IMR-90 (cell line): ENCODE results near the gene MID1. TPM values are rescaled to one million over a fixed set of nuclear protein-coding genes. Genes with fewer than 3 reads are reported as not detected.

ENCODE experiments used
- ATAC-seq: fragments of 200-7000 bp; cut with Tn5 transposase; 2 replicates; pipeline ENCODE4 v1.9.1; 2020; ENCODE audit warnings: low read depth, mild to moderate bottlenecking, moderate library complexity
- BruUV-seq: library from RNA; stranded (reverse); fragments of 400-500 nt; replicated peaks from 2 replicates; lab custom pipeline; 2021; lab: Mats Ljungman, UMichigan
- CTCF ChIA-PET: fragments of 300-600 bp; formaldehyde crosslinking; extraction: SDS; loops from one replicate; lab custom pipeline; 2021; ENCODE audit warnings: antibody characterized with exemption; lab: Yijun Ruan, JAX
- POLR2A ChIA-PET: fragments of 300-600 bp; sonication (Branson Sonifier 250); formaldehyde crosslinking; loops from one replicate; lab custom pipeline; 2022; ENCODE audit warnings: antibody characterized with exemption; ENCODE audit not compliant: unreplicated experiment; lab: Charles Lee
- DNase-seq: peaks from one replicate; pipeline ENCODE4 v3.0.0; 2013
- H2AFZ ChIP-seq: replicated peaks from 2 replicates; pipeline ENCODE3; 2013; ENCODE audit warnings: low read length, mild to moderate bottlenecking; ENCODE audit not compliant: poor library complexity
- H2AK5ac ChIP-seq: 2 replicates; pipeline ENCODE4 v1.6.1; 2013; ENCODE audit warnings: low read depth, low read length, inconsistent platforms
- H2AK9ac ChIP-seq: replicated peaks from 2 replicates; pipeline ENCODE3; 2013; ENCODE audit warnings: mild to moderate bottlenecking, low read depth, low read length, moderate library complexity; ENCODE audit not compliant: poor library complexity
- H2BK120ac ChIP-seq: 2 replicates; pipeline ENCODE4 v1.6.1; 2013; ENCODE audit warnings: low read depth, low read length, inconsistent platforms
- H2BK15ac ChIP-seq: 3 replicates; pipeline ENCODE4 v1.6.1; 2013; ENCODE audit warnings: low read depth, low read length, inconsistent platforms
- H2BK20ac ChIP-seq: 2 replicates; pipeline ENCODE4 v1.6.1; 2013; ENCODE audit warnings: low read depth, mild to moderate bottlenecking, inconsistent platforms, low read length, moderate library complexity
- H2BK5ac ChIP-seq: 2 replicates; pipeline ENCODE4 v1.6.1; 2013; ENCODE audit warnings: mild to moderate bottlenecking, low read depth, low read length, inconsistent platforms; ENCODE audit not compliant: poor library complexity, severe bottlenecking
- H3K14ac ChIP-seq: replicated peaks from 2 replicates; pipeline ENCODE4 v1.6.1; 2013; ENCODE audit warnings: low read depth, low read length, inconsistent platforms
- H3K18ac ChIP-seq: 2 replicates; pipeline ENCODE4 v1.6.1; 2013; ENCODE audit warnings: low read depth, low read length, control low read depth
- H3K23ac ChIP-seq: 2 replicates; pipeline ENCODE4 v1.6.1; 2013; ENCODE audit warnings: low read depth, low read length, inconsistent platforms
- H3K27ac ChIP-seq: 2 replicates; pipeline ENCODE4 v1.5.1; 2013; ENCODE audit warnings: mild to moderate bottlenecking, control low read depth, low read length; ENCODE audit not compliant: insufficient read depth
- H3K27me3 ChIP-seq: 2 replicates; pipeline ENCODE4 v1.6.1; 2013; ENCODE audit warnings: low read length; ENCODE audit not compliant: control insufficient read depth, insufficient read depth
- H3K36me3 ChIP-seq: 2 replicates; pipeline ENCODE4 v1.6.1; 2013; ENCODE audit warnings: low read length, mixed read lengths; ENCODE audit not compliant: control insufficient read depth, insufficient read depth
- H3K4ac ChIP-seq: 2 replicates; pipeline ENCODE4 v1.6.1; 2013; ENCODE audit warnings: low read depth, low read length, inconsistent platforms
- H3K4me1 ChIP-seq: 2 replicates; pipeline ENCODE4 v1.6.1; 2013; ENCODE audit warnings: low read length, mixed read lengths; ENCODE audit not compliant: control insufficient read depth, insufficient read depth
- H3K4me2 ChIP-seq: 2 replicates; pipeline ENCODE4 v1.6.1; 2013; ENCODE audit warnings: low read depth, mild to moderate bottlenecking, control low read depth, low read length, moderate library complexity
- H3K4me3 ChIP-seq: 2 replicates; pipeline ENCODE4 v1.5.1; 2013; ENCODE audit warnings: low read depth, mild to moderate bottlenecking, control low read depth, low read length, moderate library complexity; ENCODE audit not compliant: insufficient read depth
- H3K56ac ChIP-seq: 2 replicates; pipeline ENCODE4 v1.6.1; 2013; ENCODE audit warnings: low read length, inconsistent platforms; ENCODE audit not compliant: insufficient read depth; ENCODE audit errors: extremely low read depth
- H3K79me1 ChIP-seq, 2 experiments: 2 replicates each; pipeline ENCODE4 v1.6.1; 2013; ENCODE audit warnings: low read length in 2 of 2, inconsistent platforms in 1 of 2, low read depth in 1 of 2
- H3K9ac ChIP-seq: 2 replicates; pipeline ENCODE4 v1.6.1; 2013; ENCODE audit warnings: low read depth, low read length, control low read depth
- H3K9me1 ChIP-seq: 2 replicates; pipeline ENCODE4 v1.6.1; 2013; ENCODE audit warnings: low read length, inconsistent platforms; ENCODE audit not compliant: insufficient read depth
- H3K9me3 ChIP-seq: 2 replicates; pipeline ENCODE4 v1.6.1; 2013; ENCODE audit warnings: low read length; ENCODE audit not compliant: control insufficient read depth, insufficient read depth
- H4K20me1 ChIP-seq: 2 replicates; pipeline ENCODE4 v1.6.1; 2013; ENCODE audit warnings: low read length, inconsistent platforms; ENCODE audit not compliant: insufficient read depth
- H4K5ac ChIP-seq: 2 replicates; pipeline ENCODE4 v1.6.1; 2013; ENCODE audit warnings: mild to moderate bottlenecking, low read depth, low read length, control low read depth
- H4K8ac ChIP-seq, 2 experiments: 2 replicates each; pipeline ENCODE4 v1.6.1; 2013; ENCODE audit warnings: low read depth in 2 of 2, low read length in 2 of 2, control low read depth in 1 of 2, inconsistent platforms in 1 of 2
- H4K91ac ChIP-seq: 2 replicates; pipeline ENCODE4 v1.6.1; 2013; ENCODE audit warnings: low read depth, low read length, inconsistent platforms; ENCODE audit not compliant: insufficient read depth
- CHD1 ChIP-seq: IDR thresholded peaks from 2 replicates; pipeline ENCODE4 v1.6.1; 2012; ENCODE audit warnings: low read depth, low read length, improper control_type of control experiment
- FOS ChIP-seq: fragments of 150-350 bp; IDR thresholded peaks from 2 replicates; pipeline ENCODE4 v1.6.1; 2016; ENCODE audit warnings: low read depth, low read length
- MAFK ChIP-seq: IDR thresholded peaks from 2 replicates; pipeline ENCODE4 v1.6.1; 2012; ENCODE audit warnings: low read depth, low read length, improper control_type of control experiment
- MXI1 ChIP-seq: IDR thresholded peaks from 2 replicates; pipeline ENCODE4 v1.6.1; 2012; ENCODE audit warnings: low read depth, mild to moderate bottlenecking, low read length, moderate library complexity, borderline replicate concordance
- RAD21 ChIP-seq: IDR thresholded peaks from 2 replicates; pipeline ENCODE4 v1.6.1; 2012; ENCODE audit warnings: low read length, improper control_type of control experiment
- SMC3 ChIP-seq: fragments of 150-350 bp; IDR thresholded peaks from 2 replicates; pipeline ENCODE4 v1.6.1; 2016; ENCODE audit warnings: low read depth, mild to moderate bottlenecking, antibody characterized with exemption, low read length, moderate library complexity
- WGBS, 2 experiments: methylation state at CpG; one replicate each; pipeline versions ENCODE4 v1.1.5 to v1.1.7; 2013; ENCODE audit warnings: missing lambda C conversion rate in 2 of 2; ENCODE audit not compliant: insufficient read length in 1 of 2; ENCODE audit errors: extremely low coverage in 2 of 2; 5-methylcytosine and 5-hydroxymethylcytosine counted together
- dilution Hi-C: fragments of 300-500 bp; cut with HindIII; formaldehyde crosslinking; loops from one replicate; pipeline ENCODE4 v1.14.3; 2018; ENCODE audit warnings: low sequenced_read_pairs; ENCODE audit not compliant: unreplicated experiment
- in situ Hi-C: fragments of 300-500 bp; cut with MboI; formaldehyde crosslinking; loops from 3 replicates; pipeline ENCODE4 v1.14.3; 2019; ENCODE audit warnings: low sequenced_read_pairs, inconsistent platforms, mixed read lengths
- intact Hi-C: fragments of 100-400 bp; cut with micrococcal nuclease; formaldehyde crosslinking; loops from 2 replicates; pipeline ENCODE4 v1.10.0; 2022
- polyA plus RNA-seq, 3 experiments: library from polyadenylated mRNA; depleted of rRNA; stranded (reverse); fragments of >200 nt; gene quantifications; 2 replicates each; pipeline ENCODE4 v1.2.3, GENCODE V29; 2012; ENCODE audit warnings: low replicate concordance in 1 of 3
- total RNA-seq: library from RNA; depleted of rRNA; stranded (reverse); fragments of >200 nt; gene quantifications from 2 replicates; pipeline ENCODE4 v1.2.3, GENCODE V29; 2012
- TF ChIP-seq, protein P1 (sequence below): conservative IDR thresholded peaks from 2 replicates; pipeline ENCODE4 v1.5.1; 2012; ENCODE audit warnings: mild to moderate bottlenecking, low read depth, low read length, improper control_type of control experiment
- TF ChIP-seq, protein P2 (sequence below): fragments of 150-350 bp; IDR thresholded peaks from 2 replicates; pipeline ENCODE4 v1.6.1; 2017; ENCODE audit warnings: mild to moderate bottlenecking, antibody characterized with exemption, low read length, low read depth

MID1 gene
- total and polyA plus RNA-seq, 2 of the 4 experiments (the other 2 are of a cell fraction): 37.2 to 106 TPM

DNA sequence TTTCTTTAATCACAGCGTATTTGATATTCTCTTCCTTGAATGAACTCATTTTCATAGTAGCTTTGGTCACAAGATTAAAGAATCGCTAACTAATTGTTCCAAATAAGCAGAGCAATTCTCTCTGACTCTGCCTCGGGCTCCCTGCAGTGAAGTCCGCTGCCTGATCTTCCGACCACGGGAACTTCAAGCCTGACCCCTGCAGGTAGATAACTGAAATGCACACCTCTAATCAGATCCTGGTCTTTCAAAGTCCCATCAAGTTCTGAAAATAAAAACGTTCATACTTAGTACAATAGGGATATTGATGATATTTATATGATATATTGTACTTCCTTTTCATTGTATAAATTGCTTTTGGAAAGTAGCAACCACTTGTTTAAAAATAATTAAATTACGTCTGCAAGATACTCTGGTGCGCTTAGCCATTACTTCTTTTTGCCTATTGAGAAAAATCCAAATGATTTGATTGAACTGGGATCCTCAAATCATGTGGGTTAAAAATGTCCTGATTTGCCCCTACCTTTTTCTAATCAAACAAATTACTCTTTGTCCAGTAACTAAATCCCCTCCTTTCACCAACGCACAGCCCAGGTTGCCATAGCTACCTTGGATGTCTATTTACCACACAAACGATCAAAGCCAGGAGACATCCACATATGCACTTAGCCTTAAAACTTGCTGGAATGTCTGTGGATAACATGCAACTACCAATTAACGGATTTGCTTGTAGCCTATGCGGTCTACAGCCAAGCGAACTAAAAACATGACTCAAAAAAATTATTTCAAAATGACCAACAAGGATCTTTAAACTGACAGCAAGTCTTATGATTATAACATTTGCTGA is 4.2 kb downstream of the MID1 start:
- no peak overlapping the region for H2AFZ ChIP-seq
- H3K4me2 ChIP-seq: peak overlapping the region; percentile 79
- no peak overlapping the region for H3K4me3 ChIP-seq
- H3K36me3 ChIP-seq: no peaks in the 10 kb centered on the region
- no peak overlapping the region for H2BK15ac ChIP-seq
- no peak overlapping the region for H4K91ac ChIP-seq
- H2BK20ac ChIP-seq: 0 out of 2 replicates have a peak overlapping the region, but pooled peaks have one; percentile 1
- no peak overlapping the region for H2AK9ac ChIP-seq
- ChIA-PET POLR2A (no interaction called here), CTCF (interaction anchor here (0.8 to 1.0 kb wide), 3 partner anchors 426 to 430 kb away, joined by 3 to 4 read pairs (median 3); no protein-coding TSS in a partner anchor)
- H3K9ac ChIP-seq: no peak overlapping the region; the same call in 1 of the 2 replicates
- no TSS peak for BruUV-seq
- H3K79me1 ChIP-seq: peaks cover 3 to 25% of the 10 kb centered on the region in 2 experiments; a peak in 2 of 4 replicates
- dilution Hi-C loops: no loop called here
- no peak overlapping the region for H3K18ac ChIP-seq
- H3K23ac ChIP-seq: no peak overlapping the region
- no peaks in the 10 kb centered on the region for H3K9me1 ChIP-seq
- H4K5ac ChIP-seq: no peak overlapping the region
- H3K4ac ChIP-seq: no peak overlapping the region
- no peaks in the 10 kb centered on the region for H3K27me3 ChIP-seq
- no peaks in the 10 kb centered on the region for H3K9me3 ChIP-seq
- H3K56ac ChIP-seq: no peak overlapping the region
- H2BK120ac ChIP-seq: no peak overlapping the region
- no peak overlapping the region for H2BK5ac ChIP-seq
- peaks cover 7% of the 10 kb centered on the region for H3K4me1 ChIP-seq
- in situ Hi-C loops: loop anchor here (10.0 kb wide), 1 partner anchor 421 kb away; no protein-coding TSS in a partner anchor
- ATAC-seq (no peak), DNase-seq (peak; percentile 58)
- no peak for TF ChIP-seq MAFK
- TF ChIP-seq CHD1: no peak
- TF ChIP-seq MXI1: no peak
- TF ChIP-seq, protein P1, sequence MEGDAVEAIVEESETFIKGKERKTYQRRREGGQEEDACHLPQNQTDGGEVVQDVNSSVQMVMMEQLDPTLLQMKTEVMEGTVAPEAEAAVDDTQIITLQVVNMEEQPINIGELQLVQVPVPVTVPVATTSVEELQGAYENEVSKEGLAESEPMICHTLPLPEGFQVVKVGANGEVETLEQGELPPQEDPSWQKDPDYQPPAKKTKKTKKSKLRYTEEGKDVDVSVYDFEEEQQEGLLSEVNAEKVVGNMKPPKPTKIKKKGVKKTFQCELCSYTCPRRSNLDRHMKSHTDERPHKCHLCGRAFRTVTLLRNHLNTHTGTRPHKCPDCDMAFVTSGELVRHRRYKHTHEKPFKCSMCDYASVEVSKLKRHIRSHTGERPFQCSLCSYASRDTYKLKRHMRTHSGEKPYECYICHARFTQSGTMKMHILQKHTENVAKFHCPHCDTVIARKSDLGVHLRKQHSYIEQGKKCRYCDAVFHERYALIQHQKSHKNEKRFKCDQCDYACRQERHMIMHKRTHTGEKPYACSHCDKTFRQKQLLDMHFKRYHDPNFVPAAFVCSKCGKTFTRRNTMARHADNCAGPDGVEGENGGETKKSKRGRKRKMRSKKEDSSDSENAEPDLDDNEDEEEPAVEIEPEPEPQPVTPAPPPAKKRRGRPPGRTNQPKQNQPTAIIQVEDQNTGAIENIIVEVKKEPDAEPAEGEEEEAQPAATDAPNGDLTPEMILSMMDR: peak; percentile 58
- TF ChIP-seq FOS: no peak
- TF ChIP-seq, protein P2, sequence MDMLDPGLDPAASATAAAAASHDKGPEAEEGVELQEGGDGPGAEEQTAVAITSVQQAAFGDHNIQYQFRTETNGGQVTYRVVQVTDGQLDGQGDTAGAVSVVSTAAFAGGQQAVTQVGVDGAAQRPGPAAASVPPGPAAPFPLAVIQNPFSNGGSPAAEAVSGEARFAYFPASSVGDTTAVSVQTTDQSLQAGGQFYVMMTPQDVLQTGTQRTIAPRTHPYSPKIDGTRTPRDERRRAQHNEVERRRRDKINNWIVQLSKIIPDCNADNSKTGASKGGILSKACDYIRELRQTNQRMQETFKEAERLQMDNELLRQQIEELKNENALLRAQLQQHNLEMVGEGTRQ: no peak
- peak; percentile 49 for TF ChIP-seq SMC3
- TF ChIP-seq RAD21: peak; percentile 64
- WGBS, 2 experiments: 13% methylated on average over 2 of the region's 14 CpGs; no CpG with 5 or more reads in 1 of the 2 experiments
- no peak overlapping the region; a peak in 1 of 4 replicates for H4K8ac ChIP-seq
- intact Hi-C loops: loop anchor here (5.0 kb wide), 5 partner anchors 106 to 486 kb away; no protein-coding TSS in a partner anchor
- peak overlapping the region; percentile 22; the same call in 1 of the 2 replicates for H3K27ac ChIP-seq
- H3K14ac ChIP-seq: no peak overlapping the region
- 0 out of 2 replicates have a peak overlapping the region, but pooled peaks have one; percentile 16 for H2AK5ac ChIP-seq
- no peaks in the 10 kb centered on the region for H4K20me1 ChIP-seq
